ENCODE measurements around the gene NUTF2.

NUTF2 gene

DNA sequence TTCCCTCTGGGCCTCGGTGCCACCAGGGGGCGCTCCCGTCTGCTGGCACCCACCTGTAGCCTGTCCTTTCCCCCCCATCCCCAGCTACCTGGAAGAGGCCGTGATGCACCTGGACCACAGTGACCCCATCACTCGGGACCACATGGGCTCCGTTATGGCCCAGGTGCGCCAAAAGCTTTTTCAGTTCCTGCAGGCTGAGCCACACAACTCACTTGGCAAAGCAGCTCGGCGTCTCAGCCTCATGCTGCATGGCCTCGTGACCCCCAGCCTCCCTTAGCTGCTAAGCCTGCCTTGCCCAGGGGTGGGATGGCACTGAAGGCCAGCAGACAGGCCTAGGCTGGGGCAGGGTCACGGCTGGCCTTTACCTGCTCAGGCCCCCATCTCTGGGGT lies 37.1 kb downstream of the NUTF2 start (continued):
- TF ChIP-seq, protein P1, sequence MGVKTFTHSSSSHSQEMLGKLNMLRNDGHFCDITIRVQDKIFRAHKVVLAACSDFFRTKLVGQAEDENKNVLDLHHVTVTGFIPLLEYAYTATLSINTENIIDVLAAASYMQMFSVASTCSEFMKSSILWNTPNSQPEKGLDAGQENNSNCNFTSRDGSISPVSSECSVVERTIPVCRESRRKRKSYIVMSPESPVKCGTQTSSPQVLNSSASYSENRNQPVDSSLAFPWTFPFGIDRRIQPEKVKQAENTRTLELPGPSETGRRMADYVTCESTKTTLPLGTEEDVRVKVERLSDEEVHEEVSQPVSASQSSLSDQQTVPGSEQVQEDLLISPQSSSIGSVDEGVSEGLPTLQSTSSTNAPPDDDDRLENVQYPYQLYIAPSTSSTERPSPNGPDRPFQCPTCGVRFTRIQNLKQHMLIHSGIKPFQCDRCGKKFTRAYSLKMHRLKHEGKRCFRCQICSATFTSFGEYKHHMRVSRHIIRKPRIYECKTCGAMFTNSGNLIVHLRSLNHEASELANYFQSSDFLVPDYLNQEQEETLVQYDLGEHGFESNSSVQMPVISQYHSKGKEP (tag by site-specific recombination; IDR thresholded peaks at IDR 0.05): 0 out of 2 replicates have a peak, but pooled peaks have one; percentile 14
- TF ChIP-seq SCRT2 (tag by site-specific recombination; IDR thresholded peaks at IDR 0.05) (peak; percentile 100), ZNF747 (tag by site-specific recombination; IDR thresholded peaks at IDR 0.05) (no peak), ZNF600 (tag by site-specific recombination; IDR thresholded peaks at IDR 0.05) (0 out of 2 replicates have a peak, but pooled peaks have one; percentile 22), ZNF146 (tag by site-specific recombination; IDR thresholded peaks at IDR 0.05) (no peak), ZNF654 (tag by site-specific recombination; IDR thresholded peaks at IDR 0.05; ENCODE audit: low read depth) (peak; percentile 56), SCRT1 (tag by site-specific recombination; IDR thresholded peaks at IDR 0.05; ENCODE audit: borderline replicate concordance) (peak; percentile 100), ZEB2 (tag by site-specific recombination; IDR thresholded peaks at IDR 0.05) (peak; percentile 71; the same call in 1 of the 2 replicates), ZNF560 (tag by site-specific recombination; IDR thresholded peaks at IDR 0.05; ENCODE audit: borderline replicate concordance) (no peak), SP7 (tag by site-specific recombination; IDR thresholded peaks at IDR 0.05) (no peak), ZNF561 (tag by site-specific recombination; IDR thresholded peaks at IDR 0.05; ENCODE audit: borderline replicate concordance) (no peak)
- TF ChIP-seq, protein P2, sequence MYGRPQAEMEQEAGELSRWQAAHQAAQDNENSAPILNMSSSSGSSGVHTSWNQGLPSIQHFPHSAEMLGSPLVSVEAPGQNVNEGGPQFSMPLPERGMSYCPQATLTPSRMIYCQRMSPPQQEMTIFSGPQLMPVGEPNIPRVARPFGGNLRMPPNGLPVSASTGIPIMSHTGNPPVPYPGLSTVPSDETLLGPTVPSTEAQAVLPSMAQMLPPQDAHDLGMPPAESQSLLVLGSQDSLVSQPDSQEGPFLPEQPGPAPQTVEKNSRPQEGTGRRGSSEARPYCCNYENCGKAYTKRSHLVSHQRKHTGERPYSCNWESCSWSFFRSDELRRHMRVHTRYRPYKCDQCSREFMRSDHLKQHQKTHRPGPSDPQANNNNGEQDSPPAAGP (tag by site-specific recombination; IDR thresholded peaks at IDR 0.05): 0 out of 2 replicates have a peak, but pooled peaks have one; percentile 21
- TF ChIP-seq, protein P3, sequence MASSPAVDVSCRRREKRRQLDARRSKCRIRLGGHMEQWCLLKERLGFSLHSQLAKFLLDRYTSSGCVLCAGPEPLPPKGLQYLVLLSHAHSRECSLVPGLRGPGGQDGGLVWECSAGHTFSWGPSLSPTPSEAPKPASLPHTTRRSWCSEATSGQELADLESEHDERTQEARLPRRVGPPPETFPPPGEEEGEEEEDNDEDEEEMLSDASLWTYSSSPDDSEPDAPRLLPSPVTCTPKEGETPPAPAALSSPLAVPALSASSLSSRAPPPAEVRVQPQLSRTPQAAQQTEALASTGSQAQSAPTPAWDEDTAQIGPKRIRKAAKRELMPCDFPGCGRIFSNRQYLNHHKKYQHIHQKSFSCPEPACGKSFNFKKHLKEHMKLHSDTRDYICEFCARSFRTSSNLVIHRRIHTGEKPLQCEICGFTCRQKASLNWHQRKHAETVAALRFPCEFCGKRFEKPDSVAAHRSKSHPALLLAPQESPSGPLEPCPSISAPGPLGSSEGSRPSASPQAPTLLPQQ (tag by site-specific recombination; IDR thresholded peaks at IDR 0.05): no peak
- TF ChIP-seq, protein P4, sequence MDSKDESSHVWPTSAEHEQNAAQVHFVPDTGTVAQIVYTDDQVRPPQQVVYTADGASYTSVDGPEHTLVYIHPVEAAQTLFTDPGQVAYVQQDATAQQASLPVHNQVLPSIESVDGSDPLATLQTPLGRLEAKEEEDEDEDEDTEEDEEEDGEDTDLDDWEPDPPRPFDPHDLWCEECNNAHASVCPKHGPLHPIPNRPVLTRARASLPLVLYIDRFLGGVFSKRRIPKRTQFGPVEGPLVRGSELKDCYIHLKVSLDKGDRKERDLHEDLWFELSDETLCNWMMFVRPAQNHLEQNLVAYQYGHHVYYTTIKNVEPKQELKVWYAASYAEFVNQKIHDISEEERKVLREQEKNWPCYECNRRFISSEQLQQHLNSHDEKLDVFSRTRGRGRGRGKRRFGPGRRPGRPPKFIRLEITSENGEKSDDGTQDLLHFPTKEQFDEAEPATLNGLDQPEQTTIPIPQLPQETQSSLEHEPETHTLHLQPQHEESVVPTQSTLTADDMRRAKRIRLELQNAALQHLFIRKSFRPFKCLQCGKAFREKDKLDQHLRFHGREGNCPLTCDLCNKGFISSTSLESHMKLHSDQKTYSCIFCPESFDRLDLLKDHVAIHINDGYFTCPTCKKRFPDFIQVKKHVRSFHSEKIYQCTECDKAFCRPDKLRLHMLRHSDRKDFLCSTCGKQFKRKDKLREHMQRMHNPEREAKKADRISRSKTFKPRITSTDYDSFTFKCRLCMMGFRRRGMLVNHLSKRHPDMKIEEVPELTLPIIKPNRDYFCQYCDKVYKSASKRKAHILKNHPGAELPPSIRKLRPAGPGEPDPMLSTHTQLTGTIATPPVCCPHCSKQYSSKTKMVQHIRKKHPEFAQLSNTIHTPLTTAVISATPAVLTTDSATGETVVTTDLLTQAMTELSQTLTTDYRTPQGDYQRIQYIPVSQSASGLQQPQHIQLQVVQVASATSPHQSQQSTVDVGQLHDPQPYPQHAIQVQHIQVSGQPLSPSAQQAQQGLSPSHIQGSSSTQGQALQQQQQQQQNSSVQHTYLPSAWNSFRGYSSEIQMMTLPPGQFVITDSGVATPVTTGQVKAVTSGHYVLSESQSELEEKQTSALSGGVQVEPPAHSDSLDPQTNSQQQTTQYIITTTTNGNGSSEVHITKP (tag by site-specific recombination; IDR thresholded peaks at IDR 0.05): 0 out of 2 replicates have a peak, but pooled peaks have one; percentile 12
- TF ChIP-seq, protein P5, sequence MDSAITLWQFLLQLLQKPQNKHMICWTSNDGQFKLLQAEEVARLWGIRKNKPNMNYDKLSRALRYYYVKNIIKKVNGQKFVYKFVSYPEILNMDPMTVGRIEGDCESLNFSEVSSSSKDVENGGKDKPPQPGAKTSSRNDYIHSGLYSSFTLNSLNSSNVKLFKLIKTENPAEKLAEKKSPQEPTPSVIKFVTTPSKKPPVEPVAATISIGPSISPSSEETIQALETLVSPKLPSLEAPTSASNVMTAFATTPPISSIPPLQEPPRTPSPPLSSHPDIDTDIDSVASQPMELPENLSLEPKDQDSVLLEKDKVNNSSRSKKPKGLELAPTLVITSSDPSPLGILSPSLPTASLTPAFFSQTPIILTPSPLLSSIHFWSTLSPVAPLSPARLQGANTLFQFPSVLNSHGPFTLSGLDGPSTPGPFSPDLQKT (IDR thresholded peaks at IDR 0.05; ENCODE audit: borderline replicate concordance, low read depth, low read length): no peak

DNA sequence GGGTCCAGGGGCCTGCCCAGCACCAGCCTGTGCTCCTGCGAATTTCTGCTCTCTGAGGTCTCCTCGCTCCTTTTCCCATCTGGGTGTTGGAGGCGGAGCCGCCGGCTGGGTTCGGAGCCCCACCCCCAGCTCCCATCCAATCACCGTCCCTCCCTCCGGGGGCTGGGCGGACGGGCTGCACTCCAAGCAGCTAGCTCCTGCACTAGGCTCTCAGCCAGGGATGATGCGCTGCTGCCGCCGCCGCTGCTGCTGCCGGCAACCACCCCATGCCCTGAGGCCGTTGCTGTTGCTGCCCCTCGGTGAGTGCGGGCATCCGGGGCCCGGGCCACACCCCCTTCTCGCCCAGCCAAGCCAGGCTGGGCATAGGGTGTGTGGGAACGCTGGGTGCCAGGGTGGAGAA lies 38.0 kb downstream of the NUTF2 start, which contains the start of gene NRN1L:
Gene NRN1L, plus strand, starts transcription at position 202 of the 400 bp plus-strand sequence. Its CDS starts 19 bp downstream, at position 221.
- no peaks in the 10 kb centered on the region for H3K9me3 ChIP-seq (ENCODE audit: control insufficient read depth, insufficient read depth, low read depth, low read length)
- no peak within 1 kb of the TSS for H3K4me3 ChIP-seq (ENCODE audit: low read depth, low read length)
- peaks cover 3% of the 10 kb centered on the region; the same call in 1 of the 2 replicates for H3K4me1 ChIP-seq (ENCODE audit: control insufficient read depth, insufficient read depth, low read length)
- POLR2A ChIA-PET: interaction anchor here (1.2 to 2.4 kb wide), 3 partner anchors 11 to 50 kb away, joined by 3 to 16 read pairs (median 4); partner anchors contain the start of gene EDC4
- CTCF ChIA-PET: interaction anchor here (0.6 to 4.2 kb wide), 24 partner anchors 7 to 405 kb away, joined by 3 to 62 read pairs (median 6); partner anchors contain the start of genes EDC4, NUTF2, PSKH1 and PSMB10
- H3K36me3 ChIP-seq (ENCODE audit: control insufficient read depth in 2 of 2, insufficient read depth in 1 of 2, low read length in 2 of 2): peaks cover 0 to 59% of the 10 kb centered on the region in 2 experiments; a peak in 1 of 3 replicates
- no peak within 1 kb of the TSS for H3K27ac ChIP-seq (ENCODE audit: extremely low read depth, low read depth, low read length)
- TF ChIP-seq ZNF660 (tag by site-specific recombination; IDR thresholded peaks at IDR 0.05): peak; percentile 55; the same call in 1 of the 2 replicates
- 0 out of 2 replicates have a peak, but pooled peaks have one; percentile 20 for TF ChIP-seq ZNF341 (tag by site-specific recombination; IDR thresholded peaks at IDR 0.05; ENCODE audit: low read depth)
- TF ChIP-seq, protein P1 (tag by site-specific recombination; IDR thresholded peaks at IDR 0.05): peak; percentile 99
- TF ChIP-seq, protein P4 (tag by site-specific recombination; IDR thresholded peaks at IDR 0.05): 0 out of 2 replicates have a peak, but pooled peaks have one; percentile 21
